Adrenal gland (tissue), 5 donors: ENCODE results near the gene IL36G.

Experiments used
- CTCF ChIP-seq, 6 experiments: fragments of 450-650 bp in 4 of 6; fragments of 200-600 bp in 2 of 6; sonication (generic) in 1 of 6; IDR thresholded peaks; 1 replicate in 5 of 6; 2 replicates in 1 of 6; pipeline versions ENCODE4 v1.5.1 to v1.8.0; 2016 to 2021; ENCODE audit warnings: antibody characterized with exemption in 6 of 6, mild to moderate bottlenecking in 2 of 6, moderate library complexity in 1 of 6
- POLR2A ChIP-seq, 2 donors: fragments of 450-650 bp; IDR thresholded peaks; one replicate each; pipeline ENCODE4 v1.6.1; 2017; ENCODE audit warnings: antibody characterized with exemption in 2 of 2, mild to moderate bottlenecking in 2 of 2, moderate library complexity in 1 of 2
- donor health status: DM: no; HTN: no; CAD: no.

- TF ChIP-seq CTCF (IDR thresholded peaks at IDR 0.05) (no peak), POLR2A (IDR thresholded peaks at IDR 0.05) (no peak)
Measured at GRCh38 chr2:112979731-112980130, 1.9 kb downstream of the IL36G start.
